ENCODE data around the gene CNN3. TPM values are rescaled to one million over a fixed set of nuclear protein-coding genes. Genes with fewer than 3 reads are reported as not detected.
A peak's percentile ranks its signal among the peaks of the same experiment; 100 is the strongest.

CNN3 gene
- total RNA-seq, 4 donors from 2014 or later = 106 to 205 (median 149) TPM

GRCh38 chr1:94961988-94962387 is 35.1 kb upstream of the CNN3 start:
- peak overlapping the region in 2 of 4 donors; percentile 66 to 72 for H3K27ac ChIP-seq
- TF ChIP-seq, protein P1, sequence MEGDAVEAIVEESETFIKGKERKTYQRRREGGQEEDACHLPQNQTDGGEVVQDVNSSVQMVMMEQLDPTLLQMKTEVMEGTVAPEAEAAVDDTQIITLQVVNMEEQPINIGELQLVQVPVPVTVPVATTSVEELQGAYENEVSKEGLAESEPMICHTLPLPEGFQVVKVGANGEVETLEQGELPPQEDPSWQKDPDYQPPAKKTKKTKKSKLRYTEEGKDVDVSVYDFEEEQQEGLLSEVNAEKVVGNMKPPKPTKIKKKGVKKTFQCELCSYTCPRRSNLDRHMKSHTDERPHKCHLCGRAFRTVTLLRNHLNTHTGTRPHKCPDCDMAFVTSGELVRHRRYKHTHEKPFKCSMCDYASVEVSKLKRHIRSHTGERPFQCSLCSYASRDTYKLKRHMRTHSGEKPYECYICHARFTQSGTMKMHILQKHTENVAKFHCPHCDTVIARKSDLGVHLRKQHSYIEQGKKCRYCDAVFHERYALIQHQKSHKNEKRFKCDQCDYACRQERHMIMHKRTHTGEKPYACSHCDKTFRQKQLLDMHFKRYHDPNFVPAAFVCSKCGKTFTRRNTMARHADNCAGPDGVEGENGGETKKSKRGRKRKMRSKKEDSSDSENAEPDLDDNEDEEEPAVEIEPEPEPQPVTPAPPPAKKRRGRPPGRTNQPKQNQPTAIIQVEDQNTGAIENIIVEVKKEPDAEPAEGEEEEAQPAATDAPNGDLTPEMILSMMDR (IDR thresholded peaks at IDR 0.05) = no peak
- no peak for TF ChIP-seq POLR2A (IDR thresholded peaks at IDR 0.05)
- intact Hi-C loops (cut with DNase I) = no loop called here
- H3K36me3 ChIP-seq = no peaks in the 10 kb centered on the region
- no peak overlapping the region for H3K4me3 ChIP-seq
- 56 to 85% methylated on average over 3 of the region's 3 CpGs for WGBS, 2 donors
- no peaks in the 10 kb centered on the region for H3K27me3 ChIP-seq
- H3K4me1 ChIP-seq = peaks cover 0 to 26% (median 10%) of the 10 kb centered on the region in 3 donors
- DNase-seq = no peak
- H3K9me3 ChIP-seq = no peaks in the 10 kb centered on the region

DNA sequence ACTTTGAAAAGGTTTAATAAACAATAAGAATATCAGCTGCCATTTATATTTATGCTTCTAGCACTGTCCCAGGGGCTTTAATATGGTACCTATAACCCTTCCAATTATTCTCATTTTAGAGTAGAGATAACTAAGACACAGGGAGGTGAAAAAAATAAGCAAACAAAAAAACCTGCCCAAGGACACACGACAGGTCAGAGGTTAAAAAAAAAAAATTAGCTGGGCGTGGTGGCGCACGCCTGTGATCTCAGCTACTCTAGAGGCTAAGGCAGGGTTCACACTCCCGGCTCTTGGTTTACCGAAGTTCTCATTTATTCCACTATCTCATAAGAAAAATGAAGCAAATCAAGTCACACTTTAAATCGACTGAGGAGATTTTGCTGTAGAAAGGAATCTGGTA is 34.7 kb upstream of the CNN3 start:
- WGBS, 2 donors = 81 to 84% methylated on average over 7 of the region's 7 CpGs
- no peak overlapping the region for H3K27ac ChIP-seq

DNA sequence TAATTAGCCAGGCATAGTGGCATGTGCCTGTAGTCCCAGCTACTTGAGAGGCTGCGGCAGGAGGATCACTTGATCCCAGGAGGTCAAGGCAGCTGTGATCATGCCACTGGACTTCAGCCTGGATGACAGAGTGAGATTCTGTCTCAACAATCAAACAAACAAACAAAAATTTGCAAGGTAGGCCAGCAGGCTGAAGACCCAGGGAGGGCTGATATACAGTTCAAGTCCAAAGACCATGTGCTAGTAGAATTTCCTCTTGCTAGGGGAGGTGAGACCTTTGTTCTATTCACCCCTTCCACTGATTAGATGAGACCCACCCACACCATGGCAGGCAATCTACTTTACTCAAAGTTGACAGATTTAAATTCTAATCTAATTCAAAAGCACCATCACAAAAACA is 31.2 kb upstream of the CNN3 start:
- Histone ChIP-seq H3K4me3 (no peak overlapping the region), H3K9me3 (no peaks in the 10 kb centered on the region), H3K27me3 (no peaks in the 10 kb centered on the region), H3K4me1 (peaks cover 7 to 52% (median 26%) of the 10 kb centered on the region in 3 donors), H3K36me3 (no peaks in the 10 kb centered on the region), H3K27ac (no peak overlapping the region)
- no peak for DNase-seq
- TF ChIP-seq, protein P1 (IDR thresholded peaks at IDR 0.05) = no peak
- TF ChIP-seq POLR2A (IDR thresholded peaks at IDR 0.05) = no peak
- intact Hi-C loops (cut with DNase I) = no loop called here
- 100% methylated on average over 1 of the region's 1 CpG for WGBS, 2 donors

More for the DNA sequence above, 34.7 kb upstream of the CNN3 start:
- Histone ChIP-seq H3K4me1 (peaks cover 0 to 27% (median 10%) of the 10 kb centered on the region in 3 donors), H3K36me3 (no peaks in the 10 kb centered on the region), H3K27me3 (no peaks in the 10 kb centered on the region), H3K4me3 (no peak overlapping the region), H3K9me3 (no peaks in the 10 kb centered on the region)
- intact Hi-C loops (cut with DNase I) = no loop called here
- TF ChIP-seq, protein P1 (IDR thresholded peaks at IDR 0.05) = no peak
- TF ChIP-seq POLR2A (IDR thresholded peaks at IDR 0.05) = no peak
- no peak for DNase-seq

DNA sequence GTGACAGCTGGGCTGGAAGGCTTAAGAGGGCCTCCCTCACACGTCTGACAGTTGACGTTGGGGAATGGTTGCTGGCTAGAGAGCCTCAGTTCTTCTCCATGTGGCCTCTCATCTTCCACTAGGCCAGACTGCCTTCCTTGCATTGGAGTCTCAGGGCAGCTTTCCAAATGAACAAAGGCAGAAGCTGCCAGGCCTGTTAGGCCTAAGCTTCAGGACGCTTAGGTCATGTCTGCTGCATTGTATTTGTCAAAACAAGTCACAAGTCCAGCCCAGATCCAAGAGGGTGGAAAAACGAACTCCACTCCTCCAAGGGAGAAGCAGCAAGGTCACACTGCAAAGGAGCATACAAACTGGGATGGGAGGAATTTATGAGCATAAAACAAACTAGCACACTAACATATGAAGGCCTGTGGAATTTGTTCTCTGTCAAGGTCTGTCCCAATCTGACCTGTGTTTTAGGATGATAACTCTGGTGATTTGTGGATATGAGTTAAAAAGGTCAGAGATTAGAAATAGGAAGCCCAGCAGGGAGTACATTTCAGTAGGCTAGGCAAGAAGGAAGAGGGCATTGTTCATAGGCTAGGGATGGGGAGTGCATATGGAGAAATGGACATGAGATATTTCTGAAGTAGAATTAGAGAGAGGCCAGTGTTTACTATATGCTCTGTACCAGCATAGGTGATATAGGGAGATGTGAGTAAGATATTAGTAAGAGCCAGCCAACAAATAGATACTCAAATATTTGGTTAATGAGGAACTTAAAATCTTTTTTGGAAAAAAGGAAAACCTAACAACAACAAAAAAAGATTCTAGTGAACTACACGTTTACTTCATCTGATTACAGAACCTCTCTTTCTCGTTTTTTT is 29.1 kb upstream of the CNN3 start:
- H3K27ac ChIP-seq = peak overlapping the region; percentile 35 to 58 (median 45)
- 49 to 53% methylated on average over 6 of the region's 6 CpGs for WGBS, 2 donors
- no peaks in the 10 kb centered on the region for H3K9me3 ChIP-seq
- DNase-seq = no peak
- intact Hi-C loops (cut with DNase I) = no loop called here
- no peak overlapping the region for H3K4me3 ChIP-seq
- TF ChIP-seq, protein P1 (IDR thresholded peaks at IDR 0.05) = no peak
- no peak for TF ChIP-seq POLR2A (IDR thresholded peaks at IDR 0.05)
- H3K4me1 ChIP-seq = peaks cover 7 to 47% (median 24%) of the 10 kb centered on the region in 3 donors
- no peaks in the 10 kb centered on the region for H3K27me3 ChIP-seq
- no peaks in the 10 kb centered on the region for H3K36me3 ChIP-seq
